AG20443 (cell line): ENCODE data around the gene PRRG1.
"Not testable (repeated sequence)": the region's sequence is repeated elsewhere in the genome, so short reads cannot be mapped to it uniquely, and the experiment has no call there.

Experiments
- DNase-seq: peaks from one replicate; pipeline ENCODE4 v3.0.0; 2012; ENCODE audit warnings: low spot score, mixed read lengths

PRRG1 gene

GRCh38 chrX:37349221-37350033 is at the start of gene PRRG1:
Gene PRRG1 (plus strand): TSS chrX:37349364. CDS start chrX:37406250, 56,886 bp downstream.
- DNase-seq: peak; percentile 88

- DNase-seq: peak; percentile 33
Observed at GRCh38 chrX:37302569-37302968, 46.6 kb upstream of the PRRG1 start.

GRCh38 chrX:37305238-37305637 is 43.9 kb upstream of the PRRG1 start:
- not testable (repeated sequence) for DNase-seq

GRCh38 chrX:37314531-37314930 is 34.6 kb upstream of the PRRG1 start:
- DNase-seq: peak; percentile 7

- DNase-seq: no peak
Observed at GRCh38 chrX:37315511-37316248, 33.5 kb upstream of the PRRG1 start.

GRCh38 chrX:37320541-37321203 is 28.5 kb upstream of the PRRG1 start:
- DNase-seq: no peak

- DNase-seq: no peak
Observed at GRCh38 chrX:37330642-37331041, 18.5 kb upstream of the PRRG1 start.

- DNase-seq: no peak
Observed at GRCh38 chrX:37331546-37331945, 17.6 kb upstream of the PRRG1 start.

GRCh38 chrX:37332055-37332454 is 17.1 kb upstream of the PRRG1 start:
- no peak for DNase-seq

- no peak for DNase-seq
Observed at GRCh38 chrX:37332987-37333658, 16.0 kb upstream of the PRRG1 start.

- DNase-seq: peak; percentile 13
Observed at GRCh38 chrX:37347420-37347819, 1.7 kb upstream of the PRRG1 start.

- no peak for DNase-seq
Observed at GRCh38 chrX:37348231-37348970, 763 bp upstream of the PRRG1 start.

- DNase-seq: no peak
Observed at GRCh38 chrX:37348971-37349220, 268 bp upstream of the PRRG1 start.

- DNase-seq: peak; percentile 20
Observed at GRCh38 chrX:37350034-37350365, 836 bp downstream of the PRRG1 start.

- no peak for DNase-seq
Observed at GRCh38 chrX:37353646-37354045, 4.5 kb downstream of the PRRG1 start.

GRCh38 chrX:37357436-37357835 is 8.3 kb downstream of the PRRG1 start:
- DNase-seq: no peak

- DNase-seq: no peak
Observed at GRCh38 chrX:37361596-37361995, 12.4 kb downstream of the PRRG1 start.

- DNase-seq: no peak
Observed at GRCh38 chrX:37364666-37365065, 15.5 kb downstream of the PRRG1 start.

- DNase-seq: no peak
Observed at GRCh38 chrX:37367946-37368345, 18.8 kb downstream of the PRRG1 start.

- no peak for DNase-seq
Observed at GRCh38 chrX:37370499-37371141, 21.5 kb downstream of the PRRG1 start.

GRCh38 chrX:37371578-37371991 is 22.4 kb downstream of the PRRG1 start:
- DNase-seq: peak; percentile 5
